GM21737 (cell line): ENCODE data around the gene KANK4.
A peak's percentile ranks its signal among the peaks of the same experiment; 100 is the strongest.

ENCODE experiments used
- ATAC-seq: cut with Tn5 transposase; IDR thresholded peaks from one replicate; pipeline ENCODE4 v1.9.1; 2021; ENCODE audit warnings: mild to moderate bottlenecking, moderate library complexity; ENCODE audit not compliant: unreplicated experiment

Gene KANK4

DNA sequence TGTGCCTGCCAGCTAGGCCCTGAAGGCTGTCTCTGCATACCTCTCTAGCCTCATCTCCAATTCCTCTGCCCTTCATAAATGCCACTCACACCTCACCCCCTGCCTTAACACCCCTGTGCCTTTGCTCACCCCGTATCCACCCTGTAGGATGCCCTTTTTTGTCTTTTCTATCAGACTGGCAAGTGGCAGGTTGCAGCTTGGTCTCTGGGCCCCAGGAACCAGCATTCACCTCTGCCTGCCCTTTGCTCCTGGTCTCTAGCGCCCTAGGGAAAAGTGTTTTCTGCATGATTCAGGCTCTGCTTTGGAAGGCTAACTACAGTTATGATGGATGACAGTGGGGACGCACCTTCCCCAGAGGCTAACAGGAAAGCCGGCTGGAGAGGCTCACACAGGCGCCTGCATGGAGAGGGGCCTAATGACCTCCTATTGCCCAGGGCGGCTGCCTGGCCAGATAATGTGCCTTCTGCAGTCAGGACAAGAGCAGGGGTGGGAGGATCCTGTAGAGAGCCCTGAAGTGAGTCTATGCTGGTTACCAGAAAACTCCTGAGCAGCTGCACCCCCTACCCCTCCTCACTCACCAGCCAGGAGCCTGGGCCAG, 11.2 kb downstream of the KANK4 start:
- ATAC-seq = no peak

DNA sequence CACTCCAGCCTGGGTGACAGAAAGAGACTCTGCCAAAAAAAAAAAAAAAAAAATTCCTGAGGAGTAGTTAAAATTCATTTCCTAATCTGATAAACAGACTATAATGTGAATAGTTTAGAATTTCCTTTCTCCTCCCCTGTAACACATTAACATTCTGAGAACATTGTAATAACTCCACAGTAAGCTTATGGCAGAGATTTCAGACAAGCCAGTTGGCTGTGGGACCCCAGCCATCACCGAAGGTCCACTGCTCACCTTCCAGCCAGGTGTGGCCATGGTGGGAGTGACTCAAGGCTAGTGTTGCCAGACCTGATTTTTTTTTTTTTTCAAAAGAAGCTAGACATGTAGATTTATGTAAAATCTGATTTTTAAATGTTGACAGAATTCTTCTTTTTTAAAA, 11.8 kb downstream of the KANK4 start:
- no peak for ATAC-seq

DNA sequence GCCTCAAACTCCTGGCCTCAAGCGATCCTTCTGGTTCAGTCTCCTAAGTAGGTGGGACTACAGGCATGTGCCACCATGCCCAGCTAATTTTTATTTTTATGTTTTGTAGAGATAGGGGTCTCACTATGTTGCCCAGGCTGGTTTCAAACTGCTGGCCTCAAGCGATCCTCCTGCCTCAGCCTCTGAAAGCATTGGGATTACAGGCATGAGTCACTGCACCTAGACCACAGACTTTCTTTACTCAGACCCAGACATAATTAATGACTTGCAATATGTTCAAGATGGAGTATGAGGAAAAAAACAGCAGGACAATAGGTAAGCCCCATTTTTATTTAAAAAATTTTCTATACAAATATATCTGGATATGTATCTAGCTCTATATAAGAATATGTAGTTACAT, 13.2 kb downstream of the KANK4 start:
- no peak for ATAC-seq

DNA sequence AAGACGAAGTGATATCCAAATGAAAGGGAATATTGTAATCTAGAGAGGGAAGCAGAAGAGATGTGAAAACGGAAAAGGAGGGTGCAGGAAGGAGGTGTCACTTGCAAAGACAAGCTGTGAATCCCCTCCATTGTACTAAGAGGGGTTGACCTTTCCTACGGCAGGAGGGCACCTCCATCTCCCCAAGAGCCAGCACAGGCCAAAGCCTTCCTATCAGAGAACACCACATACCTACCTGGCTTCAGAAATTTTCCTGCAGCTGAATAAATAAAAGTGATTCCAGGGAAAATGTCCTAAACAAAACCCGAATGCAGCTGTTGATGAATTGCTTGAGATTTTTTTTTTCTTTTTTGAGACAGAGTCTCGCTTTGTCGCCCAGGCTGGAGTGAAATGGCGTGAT, 14.3 kb downstream of the KANK4 start:
- no peak for ATAC-seq

DNA sequence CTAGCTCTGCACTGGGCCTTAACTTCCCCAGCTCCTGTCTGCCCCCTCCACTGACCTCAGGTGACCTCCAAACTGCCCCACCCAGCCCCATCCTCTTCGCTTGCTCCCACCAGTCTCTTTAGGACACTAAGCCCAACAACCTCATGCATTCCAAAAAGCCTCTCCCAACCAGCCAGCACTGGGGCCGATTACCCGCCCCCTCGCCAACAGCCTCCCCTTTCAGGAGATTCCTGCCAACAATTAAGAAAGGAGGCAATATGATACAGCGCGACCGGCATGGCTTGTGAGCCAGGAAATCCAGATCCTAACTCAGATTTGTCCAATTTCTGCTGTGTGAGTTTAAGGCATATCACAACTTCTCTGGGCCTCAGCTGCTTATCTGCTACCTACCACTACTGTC, 14.7 kb downstream of the KANK4 start:
- ATAC-seq = no peak

DNA sequence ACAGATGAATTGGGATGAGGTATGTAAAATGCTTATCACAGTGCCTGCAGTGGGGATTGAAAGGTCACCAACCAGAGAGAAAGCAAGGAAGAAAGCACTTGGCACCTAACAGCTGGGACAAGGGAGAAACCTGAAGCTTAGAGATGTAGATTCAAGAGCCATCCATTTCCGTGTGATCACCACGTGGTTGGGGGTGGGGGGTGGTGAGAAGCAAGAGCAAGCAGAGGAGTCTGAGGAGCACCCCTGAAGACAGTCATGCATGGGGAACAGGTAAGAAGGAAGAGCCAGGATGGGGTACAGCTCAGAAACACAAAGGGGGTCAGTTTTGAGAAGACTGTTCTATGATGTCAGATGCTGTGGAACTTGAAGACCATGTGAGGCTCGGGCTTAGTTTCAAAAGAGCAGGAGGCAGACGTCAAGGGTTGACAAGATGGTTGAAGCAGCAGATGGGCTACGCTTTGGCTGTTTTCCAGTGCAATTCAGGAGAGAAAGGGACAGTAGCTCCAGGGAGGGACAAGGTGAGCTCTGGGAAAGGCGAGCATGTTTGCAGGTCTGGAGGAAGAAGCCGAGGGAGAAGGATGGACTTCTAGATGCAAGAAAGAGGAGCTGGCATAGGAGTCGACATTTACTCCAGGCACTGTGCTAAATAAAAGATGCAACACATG, 17.4 kb downstream of the KANK4 start:
- no peak for ATAC-seq

DNA sequence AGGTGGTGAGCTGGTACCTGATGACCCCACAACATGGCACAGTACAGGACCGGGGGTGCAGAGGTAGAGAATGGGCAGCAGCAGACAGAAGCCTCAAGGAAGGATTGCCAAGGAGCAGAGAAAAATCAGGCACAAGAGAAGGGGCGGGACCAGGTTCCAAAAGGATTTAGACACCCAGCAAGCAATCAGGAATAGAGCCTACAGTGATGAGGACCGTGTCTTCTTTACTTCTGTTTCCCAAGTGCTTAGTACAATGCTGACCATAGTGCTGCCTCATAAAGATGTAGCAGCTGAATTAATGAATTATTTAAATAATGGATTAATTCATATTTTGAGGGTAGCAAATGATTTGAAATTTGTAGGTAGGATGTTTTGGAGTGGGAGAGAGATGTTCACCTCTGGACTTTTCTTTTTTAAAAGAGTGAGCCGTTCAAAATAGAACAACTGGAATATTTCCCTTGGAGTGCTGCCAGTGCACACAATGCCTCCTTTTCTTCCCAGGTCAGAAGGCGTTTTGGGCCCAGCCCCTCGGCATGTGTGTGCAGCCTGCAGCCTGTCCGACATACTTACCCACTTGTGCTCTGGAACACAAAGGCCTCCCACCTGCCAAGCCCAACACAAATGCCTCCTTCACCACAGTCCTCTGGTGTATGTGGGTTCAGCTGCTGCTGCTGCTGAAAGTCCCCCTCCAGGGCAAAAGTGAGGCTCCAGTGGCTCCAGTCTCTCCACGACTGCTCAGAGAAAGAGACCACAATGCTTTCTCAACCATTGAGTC, 19.6 kb downstream of the KANK4 start:
- no peak for ATAC-seq

DNA sequence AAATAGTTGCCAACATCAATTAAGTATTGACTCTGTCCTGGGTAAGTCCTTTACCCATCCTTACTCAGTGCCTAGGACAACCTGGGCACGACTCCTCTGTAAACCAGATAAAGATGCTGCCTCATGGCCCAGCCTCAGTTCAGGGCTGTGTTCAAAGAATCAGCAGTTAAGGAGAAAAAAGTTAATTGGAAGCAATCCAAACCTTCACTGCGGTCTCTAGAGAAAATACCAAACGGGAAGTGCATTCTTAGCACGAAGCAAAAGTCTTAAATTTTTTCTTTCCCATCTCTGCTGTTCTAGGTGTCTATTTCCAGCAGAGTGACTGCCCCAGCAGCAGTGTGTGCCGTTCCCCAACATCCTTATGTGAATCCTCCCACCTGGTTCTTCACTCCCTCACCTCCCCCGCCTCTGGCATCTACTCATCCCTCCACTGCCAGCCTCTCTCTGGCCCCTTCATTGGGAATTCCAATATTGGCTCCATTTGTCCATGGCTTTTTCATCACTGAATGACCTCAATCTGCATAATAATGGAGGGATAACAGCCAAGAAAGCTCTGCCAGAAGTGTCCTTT, 23.2 kb downstream of the KANK4 start:
- peak; percentile 67 for ATAC-seq

DNA sequence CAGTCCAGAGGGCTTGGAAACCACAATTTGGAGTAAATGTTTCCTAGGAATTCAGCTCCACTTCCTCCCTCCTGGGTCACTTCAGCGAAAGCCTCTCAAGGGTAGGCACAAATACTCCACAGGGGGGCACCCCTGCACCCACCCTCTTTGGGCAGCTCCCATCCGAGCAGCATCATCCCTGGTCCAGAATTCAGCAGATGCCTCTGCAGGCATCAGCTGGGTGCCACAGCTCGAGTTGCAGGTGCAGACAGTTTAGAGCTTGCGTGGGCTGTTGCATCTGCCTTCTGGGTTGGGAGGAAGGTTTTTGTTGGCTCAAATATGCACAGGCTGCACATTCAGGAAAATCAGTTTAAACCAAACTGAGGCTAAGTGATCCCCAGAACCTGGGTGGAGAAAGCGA, 25.0 kb downstream of the KANK4 start:
- no peak for ATAC-seq

DNA sequence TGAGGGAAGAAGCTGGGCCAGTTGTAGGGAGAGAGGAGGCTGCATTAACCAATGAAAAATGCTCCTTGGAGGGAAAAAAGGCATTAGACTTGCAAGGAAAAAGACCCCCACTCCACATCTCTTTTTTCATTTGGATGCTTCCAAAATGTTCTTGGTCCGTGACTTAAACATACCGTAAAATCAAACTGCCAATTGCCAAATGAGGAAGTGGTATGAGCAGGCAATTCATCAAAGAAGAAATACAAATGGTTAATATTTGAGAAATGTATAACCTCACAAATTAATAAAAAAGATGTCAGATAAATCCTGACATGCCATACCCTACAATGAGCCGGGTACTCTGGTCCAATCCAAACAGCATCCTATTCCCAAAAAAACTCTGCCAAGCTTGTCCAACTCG, 30.6 kb downstream of the KANK4 start:
- no peak for ATAC-seq

DNA sequence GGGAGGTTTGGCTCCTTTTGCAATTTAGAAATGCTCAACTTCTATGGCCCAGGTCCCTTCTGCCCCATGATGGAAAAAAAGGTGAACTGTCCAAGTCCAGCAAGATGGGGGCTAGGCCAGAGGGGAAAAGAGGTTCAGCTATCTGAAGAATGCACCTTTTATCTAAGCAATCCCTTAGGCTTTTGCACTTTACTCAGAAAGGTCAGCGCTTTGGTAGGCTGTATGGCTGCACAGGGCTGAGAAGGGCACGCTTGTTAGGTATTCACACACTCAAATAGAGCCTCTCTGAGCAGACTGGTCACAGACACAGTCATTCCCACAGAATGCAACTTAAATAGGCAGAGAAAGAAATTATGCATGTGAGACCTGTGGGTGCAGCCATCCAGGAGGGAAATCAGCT, 31.0 kb downstream of the KANK4 start:
- ATAC-seq = no peak

DNA sequence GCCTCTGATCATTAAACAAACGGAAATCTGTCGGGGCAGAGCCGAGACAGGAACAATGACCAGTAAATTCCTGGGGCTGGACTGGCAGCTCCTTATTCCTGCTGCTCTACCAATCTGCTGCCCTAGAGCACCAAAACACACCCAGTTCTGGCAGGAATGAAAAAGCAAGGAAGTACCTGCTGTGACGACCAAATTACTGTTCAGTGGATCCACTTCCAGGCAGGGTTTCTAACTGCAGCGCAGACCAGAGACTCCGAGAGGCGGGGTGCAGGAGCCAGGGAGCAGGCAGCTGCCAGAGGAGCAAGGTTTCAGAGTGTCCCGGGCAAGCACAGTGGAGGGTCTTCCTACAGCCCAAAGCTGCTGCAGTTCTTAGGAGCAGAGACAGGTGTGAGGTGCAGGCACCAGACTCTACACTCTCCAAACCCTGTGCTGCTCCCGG, 32.4 kb downstream of the KANK4 start:
- no peak for ATAC-seq

DNA sequence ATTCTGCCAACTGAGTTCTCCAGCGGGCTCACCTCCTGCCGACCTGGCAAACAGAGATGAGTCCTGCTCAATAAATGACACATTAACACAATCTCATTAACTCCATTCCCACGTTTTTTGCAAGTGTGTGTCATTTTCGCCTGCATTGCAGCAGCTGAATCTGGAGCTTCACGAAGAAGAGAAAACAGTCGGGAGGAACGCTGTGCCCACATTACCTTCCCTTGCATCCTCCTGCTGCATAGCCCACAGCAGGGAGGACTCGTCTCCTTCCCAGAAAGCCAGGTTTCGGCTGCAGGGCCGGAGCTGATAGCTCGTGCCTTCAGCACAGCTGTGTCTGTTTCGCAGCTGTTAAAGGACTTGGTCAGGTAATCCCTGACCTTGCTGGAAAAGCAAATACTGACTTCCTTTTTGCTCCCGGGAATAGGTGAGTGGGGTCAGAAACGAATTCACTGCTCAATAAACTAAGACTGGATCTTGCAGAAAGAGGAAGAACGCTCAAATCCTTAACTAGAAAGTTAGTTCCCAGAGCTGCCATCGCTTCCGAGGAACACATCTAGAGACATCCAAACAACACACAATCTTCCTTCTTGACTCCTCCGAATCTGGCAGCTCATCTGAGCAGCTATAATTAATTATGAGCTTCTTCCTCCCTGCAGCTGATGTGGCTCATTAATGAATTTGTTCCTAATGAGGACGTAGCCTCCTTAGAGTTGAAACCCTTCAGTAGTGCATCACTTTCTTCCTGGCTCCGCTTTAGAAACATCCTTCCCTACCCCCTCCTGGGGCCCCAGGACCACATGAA, 33.0 kb downstream of the KANK4 start:
- no peak for ATAC-seq

DNA sequence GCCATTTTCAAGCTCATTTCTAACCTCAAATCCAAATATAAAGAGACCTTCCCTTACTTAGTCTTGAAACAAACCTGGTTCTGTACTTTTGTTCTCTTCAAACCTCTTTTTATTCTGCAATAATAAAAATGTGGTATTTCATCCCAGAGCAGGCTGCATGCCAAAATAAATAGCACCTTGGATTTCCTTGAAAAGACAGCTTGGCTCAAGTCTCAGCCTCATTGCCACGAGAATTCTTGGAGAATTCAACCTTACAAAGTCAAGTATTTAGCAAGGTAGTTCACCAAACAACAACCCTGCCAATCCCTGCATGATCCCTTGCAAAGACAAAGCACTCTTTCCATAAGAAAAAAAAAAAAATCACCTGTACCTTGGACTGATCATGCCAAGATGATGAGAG, 33.8 kb downstream of the KANK4 start:
- ATAC-seq = no peak

DNA sequence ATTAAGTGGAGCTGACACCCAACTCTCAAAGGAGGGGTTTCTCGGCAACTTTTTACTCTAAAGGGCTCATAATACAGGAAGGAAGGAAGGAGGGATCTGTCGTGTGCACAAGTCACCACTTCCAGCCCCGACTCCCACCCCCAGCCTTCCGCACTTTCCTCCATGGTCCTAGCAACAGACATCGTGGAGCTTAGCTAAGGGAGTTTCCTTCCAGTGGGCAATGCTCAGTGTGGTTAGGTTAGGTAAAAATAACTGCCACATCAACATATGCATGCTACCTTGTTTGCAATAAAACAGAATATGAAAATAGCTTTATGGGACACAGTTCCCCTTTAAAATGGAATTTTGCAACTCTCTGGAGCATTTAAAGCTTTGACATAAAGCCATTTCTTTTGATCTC, 35.2 kb downstream of the KANK4 start:
- no peak for ATAC-seq

DNA sequence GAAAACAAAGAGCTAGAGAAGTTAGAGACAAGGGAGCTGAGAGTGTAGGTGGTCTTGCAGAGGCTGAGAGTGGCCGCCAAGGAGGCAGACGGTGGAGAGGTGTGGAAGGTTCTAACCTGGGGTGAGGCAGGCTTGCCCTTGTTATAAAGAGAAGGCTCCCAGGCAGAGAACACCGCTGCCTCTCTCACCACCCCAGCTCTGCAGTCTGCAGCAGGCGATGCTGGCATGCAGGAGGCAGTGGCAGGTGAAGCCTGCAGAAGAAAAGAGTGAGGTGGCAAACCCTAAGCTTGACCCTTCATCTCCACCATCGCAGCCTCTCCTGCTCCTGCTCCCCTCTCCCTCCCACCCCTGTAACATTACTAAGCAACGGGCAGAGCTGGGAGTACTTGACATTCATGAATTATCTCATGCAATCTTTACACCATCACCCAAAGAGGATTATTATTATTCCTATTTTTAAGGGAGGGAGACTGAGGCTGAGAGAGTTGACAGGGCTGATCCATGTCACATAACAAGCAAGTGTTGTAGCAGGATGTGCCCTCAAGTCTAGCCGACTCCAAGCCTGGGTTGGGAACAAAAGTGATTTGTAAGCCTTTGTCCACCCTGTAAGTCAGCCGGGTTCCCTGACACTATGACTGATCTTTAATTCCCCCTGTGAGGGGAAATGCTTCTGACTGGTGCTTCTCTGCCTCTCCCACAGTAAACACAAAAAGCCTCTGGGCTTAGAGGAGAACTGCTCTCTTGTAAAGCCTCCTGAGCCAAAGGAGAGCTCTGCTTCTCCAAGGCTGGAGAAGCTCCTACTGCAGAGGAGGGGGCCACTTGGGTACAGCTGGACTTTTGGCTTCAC, 36.1 kb downstream of the KANK4 start:
- ATAC-seq = no peak

DNA sequence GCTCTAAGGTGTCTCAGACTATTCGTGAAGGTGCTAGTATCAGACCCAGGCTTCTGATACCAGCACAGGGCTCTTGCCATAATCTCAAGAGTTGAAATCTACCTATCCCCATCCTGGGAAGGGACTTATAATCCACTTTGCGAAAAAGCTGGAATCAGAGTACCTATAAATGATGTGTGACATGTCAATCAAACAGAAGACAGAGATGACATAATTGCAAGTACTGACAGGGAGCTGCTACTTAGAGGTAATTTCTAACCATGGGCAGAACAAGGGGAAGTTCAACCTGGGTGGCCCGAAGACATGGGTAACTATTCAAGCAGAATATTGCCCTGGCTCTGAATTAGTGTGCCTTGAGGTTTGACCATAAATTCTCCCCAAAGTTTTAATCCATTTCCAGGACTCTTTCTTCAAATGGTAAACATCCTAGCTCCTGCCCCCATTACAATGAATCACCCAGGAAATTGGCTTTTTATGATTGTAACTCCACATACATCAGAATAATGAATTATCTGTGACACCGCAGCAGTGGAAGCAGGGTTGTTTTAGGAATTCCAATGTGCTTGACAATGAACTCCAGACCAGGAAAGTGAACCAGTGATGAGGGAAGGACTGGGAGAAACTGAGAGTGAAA, 37.2 kb downstream of the KANK4 start:
- no peak for ATAC-seq

DNA sequence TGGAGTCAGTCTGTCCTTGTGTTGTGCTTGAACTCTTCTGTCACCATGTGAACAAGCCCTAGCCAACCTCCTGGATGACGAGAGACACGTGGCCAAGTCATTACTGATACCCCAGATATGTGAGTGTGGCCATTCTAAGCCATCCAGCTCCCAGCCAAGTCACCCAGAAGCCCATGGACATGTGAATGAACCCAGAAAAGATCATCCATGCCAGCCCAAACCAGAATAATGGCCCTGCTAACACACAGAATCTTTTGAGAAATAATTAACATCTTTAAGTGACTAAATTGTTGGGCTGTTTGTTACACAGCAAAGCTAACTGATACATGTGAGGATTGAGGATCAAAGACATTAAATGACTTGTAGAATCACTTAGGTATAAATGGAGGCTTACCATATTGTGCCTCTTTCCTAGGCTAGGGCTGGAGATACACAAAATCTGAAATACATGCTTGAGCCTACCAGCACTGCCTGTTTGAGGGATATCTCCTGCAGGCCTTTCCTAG, 38.2 kb downstream of the KANK4 start:
- no peak for ATAC-seq

DNA sequence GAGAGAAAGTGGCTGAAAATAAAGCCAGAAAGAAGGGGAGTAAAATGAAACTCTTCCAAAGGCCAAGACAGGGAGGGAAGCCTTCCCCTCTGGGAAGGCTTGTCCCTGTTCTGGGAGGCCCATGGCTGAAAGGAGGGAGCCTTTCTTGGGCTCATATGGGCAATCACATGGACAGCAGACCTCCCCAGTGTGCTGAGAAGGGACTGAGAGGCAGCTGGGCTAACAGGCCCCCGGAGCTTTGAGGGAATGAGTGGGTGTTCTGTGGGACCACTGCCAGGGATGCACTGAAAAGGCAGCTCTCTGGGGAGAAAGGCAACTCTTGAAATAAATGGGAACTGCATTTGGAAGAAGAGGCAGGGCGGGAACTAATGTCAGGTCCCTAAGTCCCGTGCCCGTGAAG, 39.1 kb downstream of the KANK4 start:
- no peak for ATAC-seq

DNA sequence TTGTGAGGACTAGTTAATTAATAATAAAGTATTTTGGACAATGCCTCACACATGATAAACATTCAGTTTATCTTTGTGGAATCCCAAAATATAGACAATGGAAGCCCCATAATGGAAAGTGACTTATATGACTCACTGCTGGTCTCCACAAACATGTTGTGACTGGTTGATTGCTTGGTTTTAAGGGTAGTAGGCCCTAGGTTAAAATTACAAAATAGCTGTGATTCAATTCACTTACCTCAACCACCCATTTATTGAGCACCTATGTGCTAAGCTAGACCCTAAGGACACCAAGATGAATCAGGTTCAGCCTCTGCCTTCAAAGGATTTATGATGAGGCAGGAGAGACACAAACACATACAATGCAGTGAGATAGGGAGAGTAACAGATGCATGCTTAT, 42.4 kb downstream of the KANK4 start:
- no peak for ATAC-seq
